ENCODE measurements around the gene CASP1.
A peak's percentile ranks its signal among the peaks of the same experiment; 100 is the strongest.

DNA sequence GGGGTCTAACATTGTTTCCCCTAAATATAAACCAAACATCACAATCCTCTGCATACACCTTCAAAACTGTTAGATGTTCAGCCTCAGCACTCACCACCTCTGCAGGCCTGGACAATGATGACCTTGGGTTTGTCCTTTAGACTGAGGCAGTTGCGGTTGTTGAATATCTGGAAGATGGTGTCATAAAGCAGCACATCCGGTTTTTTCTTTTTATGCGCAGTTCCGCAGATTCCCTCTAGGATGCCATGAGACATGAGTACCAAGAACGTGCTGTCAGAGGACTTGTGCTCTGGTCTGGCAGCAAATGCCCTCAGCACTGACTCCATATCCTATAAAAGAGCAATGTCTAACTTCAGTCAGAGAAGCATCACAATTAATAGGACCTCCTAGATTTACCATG lies 34.8 kb downstream of the CASP1 start:
- TF ChIP-seq, protein P1, sequence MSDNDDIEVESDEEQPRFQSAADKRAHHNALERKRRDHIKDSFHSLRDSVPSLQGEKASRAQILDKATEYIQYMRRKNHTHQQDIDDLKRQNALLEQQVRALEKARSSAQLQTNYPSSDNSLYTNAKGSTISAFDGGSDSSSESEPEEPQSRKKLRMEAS (IDR thresholded peaks at IDR 0.05): no peak
- TF ChIP-seq, protein P2, sequence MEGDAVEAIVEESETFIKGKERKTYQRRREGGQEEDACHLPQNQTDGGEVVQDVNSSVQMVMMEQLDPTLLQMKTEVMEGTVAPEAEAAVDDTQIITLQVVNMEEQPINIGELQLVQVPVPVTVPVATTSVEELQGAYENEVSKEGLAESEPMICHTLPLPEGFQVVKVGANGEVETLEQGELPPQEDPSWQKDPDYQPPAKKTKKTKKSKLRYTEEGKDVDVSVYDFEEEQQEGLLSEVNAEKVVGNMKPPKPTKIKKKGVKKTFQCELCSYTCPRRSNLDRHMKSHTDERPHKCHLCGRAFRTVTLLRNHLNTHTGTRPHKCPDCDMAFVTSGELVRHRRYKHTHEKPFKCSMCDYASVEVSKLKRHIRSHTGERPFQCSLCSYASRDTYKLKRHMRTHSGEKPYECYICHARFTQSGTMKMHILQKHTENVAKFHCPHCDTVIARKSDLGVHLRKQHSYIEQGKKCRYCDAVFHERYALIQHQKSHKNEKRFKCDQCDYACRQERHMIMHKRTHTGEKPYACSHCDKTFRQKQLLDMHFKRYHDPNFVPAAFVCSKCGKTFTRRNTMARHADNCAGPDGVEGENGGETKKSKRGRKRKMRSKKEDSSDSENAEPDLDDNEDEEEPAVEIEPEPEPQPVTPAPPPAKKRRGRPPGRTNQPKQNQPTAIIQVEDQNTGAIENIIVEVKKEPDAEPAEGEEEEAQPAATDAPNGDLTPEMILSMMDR (IDR thresholded peaks at IDR 0.05; ENCODE audit: low read depth, low read length, missing input control): peak; percentile 5
- TF ChIP-seq TAF1 (conservative IDR thresholded peaks at IDR 0.05) (no peak), SP1 (IDR thresholded peaks at IDR 0.05) (no peak), RAD21 (IDR thresholded peaks at IDR 0.05) (no peak), JUND (IDR thresholded peaks at IDR 0.05) (no peak), FOXA1 (IDR thresholded peaks at IDR 0.05) (no peak), YY1 (IDR thresholded peaks at IDR 0.05) (no peak), HNF4G (IDR thresholded peaks at IDR 0.05) (no peak), NR2F2 (IDR thresholded peaks at IDR 0.05) (no peak), RXRA (IDR thresholded peaks at IDR 0.05) (no peak)
- TF ChIP-seq, protein P3, sequence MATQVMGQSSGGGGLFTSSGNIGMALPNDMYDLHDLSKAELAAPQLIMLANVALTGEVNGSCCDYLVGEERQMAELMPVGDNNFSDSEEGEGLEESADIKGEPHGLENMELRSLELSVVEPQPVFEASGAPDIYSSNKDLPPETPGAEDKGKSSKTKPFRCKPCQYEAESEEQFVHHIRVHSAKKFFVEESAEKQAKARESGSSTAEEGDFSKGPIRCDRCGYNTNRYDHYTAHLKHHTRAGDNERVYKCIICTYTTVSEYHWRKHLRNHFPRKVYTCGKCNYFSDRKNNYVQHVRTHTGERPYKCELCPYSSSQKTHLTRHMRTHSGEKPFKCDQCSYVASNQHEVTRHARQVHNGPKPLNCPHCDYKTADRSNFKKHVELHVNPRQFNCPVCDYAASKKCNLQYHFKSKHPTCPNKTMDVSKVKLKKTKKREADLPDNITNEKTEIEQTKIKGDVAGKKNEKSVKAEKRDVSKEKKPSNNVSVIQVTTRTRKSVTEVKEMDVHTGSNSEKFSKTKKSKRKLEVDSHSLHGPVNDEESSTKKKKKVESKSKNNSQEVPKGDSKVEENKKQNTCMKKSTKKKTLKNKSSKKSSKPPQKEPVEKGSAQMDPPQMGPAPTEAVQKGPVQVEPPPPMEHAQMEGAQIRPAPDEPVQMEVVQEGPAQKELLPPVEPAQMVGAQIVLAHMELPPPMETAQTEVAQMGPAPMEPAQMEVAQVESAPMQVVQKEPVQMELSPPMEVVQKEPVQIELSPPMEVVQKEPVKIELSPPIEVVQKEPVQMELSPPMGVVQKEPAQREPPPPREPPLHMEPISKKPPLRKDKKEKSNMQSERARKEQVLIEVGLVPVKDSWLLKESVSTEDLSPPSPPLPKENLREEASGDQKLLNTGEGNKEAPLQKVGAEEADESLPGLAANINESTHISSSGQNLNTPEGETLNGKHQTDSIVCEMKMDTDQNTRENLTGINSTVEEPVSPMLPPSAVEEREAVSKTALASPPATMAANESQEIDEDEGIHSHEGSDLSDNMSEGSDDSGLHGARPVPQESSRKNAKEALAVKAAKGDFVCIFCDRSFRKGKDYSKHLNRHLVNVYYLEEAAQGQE (IDR thresholded peaks at IDR 0.05): no peak
- TF ChIP-seq, protein P4, sequence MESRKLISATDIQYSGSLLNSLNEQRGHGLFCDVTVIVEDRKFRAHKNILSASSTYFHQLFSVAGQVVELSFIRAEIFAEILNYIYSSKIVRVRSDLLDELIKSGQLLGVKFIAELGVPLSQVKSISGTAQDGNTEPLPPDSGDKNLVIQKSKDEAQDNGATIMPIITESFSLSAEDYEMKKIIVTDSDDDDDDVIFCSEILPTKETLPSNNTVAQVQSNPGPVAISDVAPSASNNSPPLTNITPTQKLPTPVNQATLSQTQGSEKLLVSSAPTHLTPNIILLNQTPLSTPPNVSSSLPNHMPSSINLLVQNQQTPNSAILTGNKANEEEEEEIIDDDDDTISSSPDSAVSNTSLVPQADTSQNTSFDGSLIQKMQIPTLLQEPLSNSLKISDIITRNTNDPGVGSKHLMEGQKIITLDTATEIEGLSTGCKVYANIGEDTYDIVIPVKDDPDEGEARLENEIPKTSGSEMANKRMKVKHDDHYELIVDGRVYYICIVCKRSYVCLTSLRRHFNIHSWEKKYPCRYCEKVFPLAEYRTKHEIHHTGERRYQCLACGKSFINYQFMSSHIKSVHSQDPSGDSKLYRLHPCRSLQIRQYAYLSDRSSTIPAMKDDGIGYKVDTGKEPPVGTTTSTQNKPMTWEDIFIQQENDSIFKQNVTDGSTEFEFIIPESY (IDR thresholded peaks at IDR 0.05): no peak
